ENCODE results near the gene MAD1L1. TPM values are rescaled to one million over a fixed set of nuclear protein-coding genes. Genes with fewer than 3 reads are reported as not detected.
"Not testable (repeated sequence)": the region's sequence is repeated elsewhere in the genome, so short reads cannot be mapped to it uniquely, and the experiment has no call there.

Gene MAD1L1
- polyA plus RNA-seq, 4 donors, result 23.4 to 29.0 (median 25.7) TPM

GRCh38 chr7:2162959-2163358 lies 69.8 kb downstream of the MAD1L1 start:
- DNase-seq (ENCODE audit: low read depth in 4 of 4, low spot score in 2 of 4), result no peak

DNA sequence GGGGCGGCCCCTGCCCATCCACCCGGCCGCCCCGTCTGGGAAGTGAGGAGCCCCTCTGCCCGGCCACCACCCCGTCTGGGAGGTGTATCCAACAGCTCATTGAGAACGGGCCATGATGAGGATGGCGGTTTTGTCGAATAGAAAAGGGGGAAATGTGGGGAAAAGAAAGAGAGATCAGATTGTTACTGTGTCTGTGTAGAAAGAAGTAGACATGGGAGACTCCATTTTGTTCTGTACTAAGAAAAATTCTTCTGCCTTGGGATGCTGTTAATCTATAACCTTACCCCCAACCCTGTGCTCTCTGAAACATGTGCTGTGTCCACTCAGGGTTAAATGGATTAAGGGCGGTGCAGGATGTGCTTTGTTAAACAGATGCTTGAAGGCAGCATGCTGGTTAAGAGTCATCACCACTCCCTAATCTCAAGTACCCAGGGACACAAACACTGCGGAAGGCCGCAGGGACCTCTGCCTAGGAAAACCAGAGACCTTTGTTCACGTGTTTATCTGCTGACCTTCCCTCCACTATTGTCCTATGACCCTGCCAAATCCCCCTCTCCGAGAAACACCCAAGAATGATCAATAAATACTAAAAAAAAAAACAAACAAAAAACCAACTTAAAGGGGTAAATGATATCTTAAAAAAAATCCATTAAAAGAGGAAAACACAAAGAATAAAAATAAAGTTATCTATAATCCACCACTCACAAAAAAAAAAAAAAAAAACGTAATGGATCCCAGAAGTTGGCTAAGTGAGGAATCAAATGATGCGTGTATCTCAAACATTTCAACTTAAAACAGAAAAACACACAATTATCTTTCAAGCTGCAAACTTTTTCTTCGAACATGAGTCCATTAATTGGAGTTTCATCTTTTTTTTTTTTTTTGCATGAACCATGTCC lies 70.5 kb downstream of the MAD1L1 start:
- DNase-seq (ENCODE audit: low read depth in 4 of 4, low spot score in 2 of 4), result not testable (repeated sequence)

DNA sequence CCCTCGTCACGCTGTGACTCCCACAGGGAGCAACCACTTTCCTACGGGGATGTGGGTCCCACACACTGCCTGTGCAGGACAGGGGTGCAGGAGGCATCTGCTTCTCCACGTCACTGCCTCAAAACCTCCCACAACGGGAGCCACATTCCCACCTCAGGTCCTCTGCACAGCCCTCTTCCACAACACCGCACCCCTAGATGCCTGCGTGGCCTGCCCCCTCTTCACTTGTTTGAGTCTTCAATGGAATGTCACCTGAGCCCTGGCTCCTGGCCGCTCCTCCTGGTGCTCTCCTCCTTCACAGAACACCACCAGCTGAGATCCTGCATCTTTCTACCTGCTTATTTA lies 73.6 kb downstream of the MAD1L1 start:
- no peak for DNase-seq (ENCODE audit: low read depth in 4 of 4, low spot score in 2 of 4)

GRCh38 chr7:2158331-2159175 lies 74.2 kb downstream of the MAD1L1 start:
- DNase-seq (ENCODE audit: low read depth in 4 of 4, low spot score in 2 of 4), result no peak

GRCh38 chr7:2157473-2158279 lies 75.1 kb downstream of the MAD1L1 start:
- DNase-seq (ENCODE audit: low read depth in 4 of 4, low spot score in 2 of 4), result no peak

- no peak for DNase-seq (ENCODE audit: low read depth in 4 of 4, low spot score in 2 of 4)
Observed at GRCh38 chr7:2156756-2157472, 75.8 kb downstream of the MAD1L1 start.

DNA sequence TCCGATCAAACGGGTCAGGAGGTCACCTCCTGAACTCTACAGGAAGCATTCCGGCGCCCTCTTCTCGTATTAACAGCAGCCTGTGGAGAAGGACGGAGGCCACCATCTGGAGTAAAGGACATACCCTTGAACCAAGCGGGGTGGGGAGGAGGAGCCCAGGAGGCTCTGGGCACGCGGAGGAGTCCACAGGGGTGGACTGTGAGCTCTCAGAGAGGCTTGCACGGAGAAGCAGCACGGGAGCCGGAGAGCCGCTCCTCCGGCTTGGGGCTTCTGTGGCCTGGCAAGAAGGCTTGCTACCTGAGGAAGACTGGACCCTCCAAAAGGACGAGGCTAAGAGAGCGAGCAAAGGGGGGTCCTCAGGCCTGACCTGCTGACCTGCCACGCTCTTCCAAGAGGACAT lies 77.9 kb downstream of the MAD1L1 start:
- no peak for DNase-seq (ENCODE audit: low read depth in 4 of 4, low spot score in 2 of 4)

DNA sequence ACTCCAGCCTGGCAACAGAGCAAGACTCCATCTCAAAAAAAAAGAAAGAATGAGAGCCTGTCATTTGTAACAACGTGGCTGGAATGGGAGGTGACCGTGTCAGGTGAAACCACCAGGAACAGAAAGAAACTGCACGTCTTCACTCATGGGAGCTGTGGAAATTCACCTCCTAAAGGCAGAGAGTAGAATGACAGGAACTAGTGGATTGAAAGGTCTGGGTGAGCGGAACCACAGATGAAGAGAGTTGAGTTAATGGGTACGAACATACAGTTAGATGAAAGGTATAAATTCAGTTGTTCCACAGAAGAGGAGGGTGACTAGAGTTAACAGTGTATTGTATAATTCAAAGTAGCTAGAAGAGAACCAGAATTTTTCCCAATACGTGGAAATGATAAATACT lies 78.6 kb downstream of the MAD1L1 start:
- no peak for DNase-seq (ENCODE audit: low read depth in 4 of 4, low spot score in 2 of 4)

DNA sequence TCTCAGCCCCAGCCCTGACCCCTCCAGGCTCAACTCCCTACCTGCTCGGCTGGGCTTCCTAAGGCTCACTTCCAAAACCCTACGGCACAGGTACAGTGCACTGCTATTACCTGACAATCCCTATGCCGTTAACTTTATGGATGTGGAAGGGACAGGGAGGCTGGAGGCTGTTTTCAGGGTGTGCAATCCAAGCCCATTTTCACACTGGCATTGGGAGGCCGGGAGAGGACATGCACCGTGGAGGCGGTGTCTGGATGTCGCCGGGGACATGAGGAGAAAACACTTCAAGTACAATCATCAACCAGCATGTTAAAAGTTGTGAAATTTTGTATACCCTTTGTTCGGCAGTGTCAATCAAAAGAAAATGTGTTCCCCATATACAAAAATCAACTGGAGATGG lies 80.1 kb downstream of the MAD1L1 start:
- no peak for DNase-seq (ENCODE audit: low read depth in 4 of 4, low spot score in 2 of 4)

DNA sequence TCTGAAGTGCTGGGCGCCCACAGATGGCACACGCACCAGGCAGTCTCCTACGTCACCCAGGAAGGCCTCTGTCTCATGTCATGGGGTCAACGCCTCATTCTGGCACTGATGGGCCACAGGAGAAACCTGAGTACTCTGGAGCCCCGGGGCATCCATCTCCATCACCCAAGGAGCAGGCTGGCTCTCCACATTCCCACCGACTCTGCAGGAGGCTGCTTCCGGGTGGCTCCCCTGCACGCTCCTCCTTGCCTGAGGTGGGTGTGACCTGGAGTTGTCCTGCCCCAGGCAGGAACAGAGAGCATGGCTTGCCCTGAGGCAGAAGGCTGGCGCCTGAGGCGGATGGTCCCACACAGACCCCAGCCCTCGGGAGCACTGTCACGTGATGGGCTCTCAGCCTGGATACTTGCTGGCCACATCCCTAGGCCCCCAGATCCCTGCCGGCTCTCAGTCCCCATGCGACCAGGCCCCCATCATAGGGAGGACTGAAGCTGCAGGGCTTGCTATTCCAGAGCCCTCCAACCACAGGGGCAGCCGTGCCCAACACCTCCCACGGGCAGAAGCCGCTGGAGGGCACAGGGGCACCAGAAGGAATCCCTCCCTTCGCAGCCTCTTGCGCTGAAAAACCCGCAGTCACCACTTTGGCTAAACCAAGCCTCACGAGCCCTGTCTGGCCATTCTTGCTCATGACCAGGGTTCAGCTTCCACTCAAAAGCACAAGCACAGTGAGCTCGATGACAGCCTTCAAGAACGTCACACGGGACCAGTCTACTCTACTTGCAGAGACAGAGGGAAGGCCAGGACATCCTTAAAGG lies 80.7 kb downstream of the MAD1L1 start:
- DNase-seq (ENCODE audit: low read depth in 4 of 4, low spot score in 2 of 4), result no peak

DNA sequence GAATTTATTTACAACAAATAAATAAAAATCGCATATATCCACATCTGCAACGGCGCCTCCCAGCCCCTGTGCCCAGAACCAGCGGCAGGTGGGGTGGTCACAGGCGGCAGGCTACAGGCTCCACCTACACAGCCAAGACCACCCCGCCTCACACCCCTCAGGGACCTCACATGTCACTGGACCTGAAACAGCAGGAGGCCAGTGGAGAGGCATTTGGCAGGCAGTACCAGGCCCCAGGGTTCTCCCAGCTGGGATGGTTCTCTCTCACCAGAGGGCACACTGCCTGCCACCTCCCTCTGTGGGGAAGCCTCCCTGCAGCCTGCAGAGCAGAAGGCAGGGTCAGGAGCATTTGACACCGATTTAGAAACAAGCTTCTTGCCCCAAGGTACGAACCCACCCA lies 81.5 kb downstream of the MAD1L1 start:
- no peak for DNase-seq (ENCODE audit: low read depth in 4 of 4, low spot score in 2 of 4)

- no peak for DNase-seq (ENCODE audit: low read depth in 4 of 4, low spot score in 2 of 4)
Observed at GRCh38 chr7:2150445-2150815, 82.3 kb downstream of the MAD1L1 start.

- no peak for DNase-seq (ENCODE audit: low read depth in 4 of 4, low spot score in 2 of 4)
Observed at GRCh38 chr7:2149672-2150444, 82.9 kb downstream of the MAD1L1 start.

DNA sequence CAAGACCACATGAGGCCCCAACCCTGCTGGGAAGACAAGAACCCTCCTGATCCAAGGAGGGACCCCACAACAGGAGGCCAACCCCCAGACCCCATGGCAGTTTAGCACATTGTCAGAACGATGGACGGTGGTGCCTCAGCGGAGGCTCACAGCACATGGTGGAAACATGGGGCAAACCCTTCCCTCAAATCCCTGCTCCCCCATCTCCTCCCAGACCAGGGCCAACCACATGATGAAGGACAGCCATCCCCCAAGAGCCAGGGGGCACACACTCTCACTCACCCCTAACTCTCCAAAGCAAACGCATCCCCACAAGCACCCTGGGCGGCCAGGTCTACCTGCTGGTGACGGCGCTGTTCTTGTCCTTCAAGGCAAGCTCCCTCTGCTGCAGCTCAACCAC lies 83.9 kb downstream of the MAD1L1 start:
- DNase-seq (ENCODE audit: low read depth in 4 of 4, low spot score in 2 of 4), result no peak

DNA sequence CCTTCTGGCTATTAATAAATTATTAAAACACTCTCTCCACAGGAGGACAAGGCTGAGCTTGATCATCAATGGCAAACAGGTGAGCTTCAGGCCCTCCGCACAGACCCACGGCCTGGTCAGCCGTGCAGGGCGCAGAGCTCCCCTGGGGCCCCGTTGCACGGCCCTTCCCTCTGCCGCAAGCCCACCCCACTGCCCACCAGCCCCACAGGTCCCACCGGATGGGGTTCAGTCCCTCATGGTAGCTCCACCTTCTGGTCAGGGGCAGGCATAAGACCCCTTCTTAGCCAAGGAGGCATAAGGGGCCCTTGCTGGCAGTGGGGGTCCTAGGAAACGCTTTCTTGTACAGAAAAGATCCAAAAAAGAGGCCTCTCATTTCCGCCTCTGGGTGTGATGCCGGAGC lies 84.6 kb downstream of the MAD1L1 start:
- DNase-seq (ENCODE audit: low read depth in 4 of 4, low spot score in 2 of 4), result no peak

DNA sequence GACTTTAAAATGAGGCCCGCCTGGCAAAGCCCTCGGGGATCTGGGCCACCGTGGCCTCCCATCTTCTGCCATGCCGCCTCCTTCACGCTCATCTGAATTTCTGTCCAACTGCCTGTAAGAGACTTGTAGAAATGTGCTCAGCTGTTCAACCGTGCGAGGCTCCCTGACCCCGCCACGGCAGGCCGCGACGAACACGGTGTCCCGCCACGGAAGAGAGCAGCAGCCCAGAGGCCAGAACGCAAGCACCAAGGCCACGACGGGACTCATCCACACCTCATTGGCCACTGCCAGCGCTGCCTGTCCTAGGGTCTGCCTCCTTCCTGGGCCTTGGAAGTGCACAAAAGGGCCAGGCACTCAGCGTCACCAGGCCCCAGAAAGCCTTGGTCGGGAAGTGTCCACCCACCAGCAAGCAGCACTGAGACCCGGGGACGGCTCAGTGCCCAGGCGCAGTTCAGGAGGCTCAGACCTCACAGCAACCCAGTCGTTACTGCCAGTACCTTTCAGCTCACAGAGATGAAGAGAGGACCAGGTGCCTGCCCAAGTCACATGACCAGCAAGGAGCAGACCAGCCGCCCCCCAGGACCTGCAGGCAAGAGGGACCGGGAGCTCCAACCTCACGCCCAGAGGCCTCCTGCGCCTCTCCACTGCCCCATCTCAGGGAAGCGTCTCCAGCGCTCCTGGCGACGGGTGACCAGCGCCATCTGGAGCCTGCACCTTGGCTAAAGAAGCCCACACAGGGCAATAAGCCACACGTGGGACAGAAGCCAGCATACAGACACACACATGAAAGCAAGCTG lies 85.9 kb downstream of the MAD1L1 start:
- DNase-seq (ENCODE audit: low read depth in 4 of 4, low spot score in 2 of 4), result no peak

DNA sequence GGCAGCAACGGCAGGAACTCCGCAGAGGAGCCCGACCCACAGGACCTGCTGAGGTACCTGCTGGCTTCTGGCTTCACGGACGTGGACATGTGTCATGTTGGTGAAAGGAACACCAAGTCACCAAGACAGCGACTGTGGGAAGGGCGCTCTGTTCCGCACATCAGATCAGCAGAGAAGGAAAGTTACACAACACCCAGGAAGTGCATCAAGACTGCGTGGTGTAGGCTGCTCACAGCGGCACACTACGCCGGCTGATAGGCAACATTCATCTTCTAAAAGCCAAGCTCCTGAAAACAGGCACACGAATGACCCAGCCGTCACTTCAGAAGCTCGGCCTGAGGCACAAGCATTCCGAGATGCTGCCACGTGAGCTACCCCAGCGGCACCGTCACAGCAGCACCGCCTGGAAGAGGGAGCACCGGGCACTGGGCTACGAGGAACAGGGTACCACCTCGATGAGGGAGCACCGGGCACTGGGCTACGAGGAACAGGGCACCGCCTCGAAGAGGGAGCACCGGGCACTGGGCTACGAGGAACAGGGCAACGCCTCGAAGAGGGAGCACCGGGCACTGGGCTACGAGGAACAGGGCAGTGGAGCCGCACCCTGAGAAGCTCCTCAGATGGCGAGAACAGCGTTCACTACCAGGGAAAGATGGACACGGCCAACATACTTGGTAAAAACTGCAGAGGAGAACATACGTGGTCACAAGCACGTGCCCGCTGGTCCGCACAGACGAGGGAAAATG lies 86.7 kb downstream of the MAD1L1 start:
- no peak for DNase-seq (ENCODE audit: low read depth in 4 of 4, low spot score in 2 of 4)

Measured in left renal cortex interstitium (tissue), 4 donors.